HG03175 (cell line): ENCODE measurements around the gene NKAIN2.
A peak's percentile ranks its signal among the peaks of the same experiment; 100 is the strongest.

Experiments used
- ATAC-seq: cut with Tn5 transposase; IDR thresholded peaks from one replicate; pipeline ENCODE4 v1.9.1; 2021; ENCODE audit warnings: mild to moderate bottlenecking, moderate library complexity; ENCODE audit not compliant: unreplicated experiment

The NKAIN2 gene

GRCh38 chr6:124867121-124867520 is 1063.5 kb downstream of the NKAIN2 start:
- ATAC-seq, result no peak

GRCh38 chr6:124868481-124868880 is 1064.8 kb downstream of the NKAIN2 start:
- ATAC-seq, result no peak

GRCh38 chr6:124869416-124869815 is 1065.8 kb downstream of the NKAIN2 start:
- ATAC-seq, result no peak

- no peak for ATAC-seq
Observed at GRCh38 chr6:124870611-124871459, 1067.2 kb downstream of the NKAIN2 start.

- peak; percentile 77 for ATAC-seq
Observed at GRCh38 chr6:124872361-124873065, 1068.8 kb downstream of the NKAIN2 start.

GRCh38 chr6:124873066-124873410 is 1069.4 kb downstream of the NKAIN2 start:
- ATAC-seq, result peak; percentile 26
